Thyroid gland (tissue), 4 donors: ENCODE data around the gene MRPL17. TPM values are rescaled to one million over a fixed set of nuclear protein-coding genes. Genes with fewer than 3 reads are reported as not detected.
"Not testable (repeated sequence)": the region's sequence is repeated elsewhere in the genome, so short reads cannot be mapped to it uniquely, and the experiment has no call there.

Experiments
- DNase-seq, 2 donors: peaks; one replicate each; pipeline ENCODE4 v3.0.0-alpha.2; 2019
- H3K27ac ChIP-seq, 3 donors: fragments of 200-600 bp; sonication (generic); 1 replicate in 2 of 3; 2 replicates in 1 of 3; pipeline ENCODE4 v1.5.1; 2016 to 2019; ENCODE audit warnings: mild to moderate bottlenecking in 1 of 3, moderate library complexity in 1 of 3
- H3K27me3 ChIP-seq: fragments of 200-600 bp; sonication (generic); one replicate; pipeline ENCODE4 v1.5.1; 2019
- H3K36me3 ChIP-seq, 2 donors: fragments of 200-600 bp; sonication (generic); one replicate each; pipeline ENCODE4 v1.5.1; 2016 to 2019
- H3K4me1 ChIP-seq, 2 donors: fragments of 200-600 bp; sonication (generic); one replicate each; pipeline ENCODE4 v1.5.1; 2017 to 2019
- H3K4me3 ChIP-seq, 3 donors: fragments of 200-600 bp; sonication (generic); replicated peaks in 1 of 3; 1 replicate in 2 of 3; 2 replicates in 1 of 3; pipeline ENCODE4 v1.5.1; 2016; ENCODE audit warnings: mild to moderate bottlenecking in 1 of 3
- H3K9me3 ChIP-seq: fragments of 200-600 bp; sonication (generic); one replicate; pipeline ENCODE4 v1.5.1; 2017
- CTCF ChIP-seq, 6 experiments: fragments of 200-600 bp in 3 of 6; fragments of 450-650 bp in 3 of 6; sonication (generic) in 3 of 6; IDR thresholded peaks; one replicate each; pipeline ENCODE4 v1.5.1; 2016 to 2019; ENCODE audit warnings: antibody characterized with exemption in 6 of 6, mild to moderate bottlenecking in 2 of 6, inconsistent platforms in 1 of 6, moderate library complexity in 1 of 6
- POLR2A ChIP-seq, 2 donors: fragments of 450-650 bp; IDR thresholded peaks; one replicate each; pipeline ENCODE4 v1.6.1; 2017; ENCODE audit warnings: antibody characterized with exemption in 2 of 2, mild to moderate bottlenecking in 2 of 2, moderate library complexity in 1 of 2
- WGBS, 2 donors: methylation state at CpG; one replicate each; pipeline ENCODE4 v1.1.5; 2017; 5-methylcytosine and 5-hydroxymethylcytosine counted together
- intact Hi-C: fragments of 100-400 bp; cut with DNase I; formaldehyde crosslinking; loops from one replicate; pipeline ENCODE4 v1.15.1; 2023
- total RNA-seq, 4 donors: library from RNA; depleted of rRNA; stranded (reverse); fragments of >200 nt; gene quantifications; one replicate each; pipeline ENCODE4 v1.2.3, GENCODE V29; 2016

The MRPL17 gene
- total RNA-seq, 4 donors from 2014 or later: 37.8 to 579 (median 144) TPM

- no peaks in the 10 kb centered on the region for H3K36me3 ChIP-seq
- H3K4me1 ChIP-seq: peaks cover 7 to 14% of the 10 kb centered on the region in 2 donors
- H3K27ac ChIP-seq: no peak overlapping the region
- 41 to 46% methylated on average over 7 of the region's 7 CpGs for WGBS, 2 donors
- no peaks in the 10 kb centered on the region for H3K9me3 ChIP-seq
- intact Hi-C loops: loop anchor here (10.0 kb wide), 2 partner anchors 49 to 171 kb away; no protein-coding TSS in a partner anchor
- peak; percentile 45 to 50 for DNase-seq
- peak; percentile 66 to 94 (median 77) for TF ChIP-seq CTCF (IDR thresholded peaks at IDR 0.05)
- no peak for TF ChIP-seq POLR2A (IDR thresholded peaks at IDR 0.05)
- no peak overlapping the region for H3K4me3 ChIP-seq
- H3K27me3 ChIP-seq: no peaks in the 10 kb centered on the region
Observed at GRCh38 chr11:6705905-6706535, 22.9 kb upstream of the MRPL17 start.

GRCh38 chr11:6703247-6704063 lies 20.3 kb upstream of the MRPL17 start:
- intact Hi-C loops: loop anchor here (10.0 kb wide), 2 partner anchors 51 to 169 kb away; no protein-coding TSS in a partner anchor

GRCh38 chr11:6701955-6702354 lies 18.8 kb upstream of the MRPL17 start:
- H3K27me3 ChIP-seq, H3K4me3 ChIP-seq, H3K36me3 ChIP-seq, H3K9me3 ChIP-seq: not testable (repeated sequence)
- H3K4me1 ChIP-seq: peaks cover 7 to 14% of the 10 kb centered on the region in 2 donors
- H3K27ac ChIP-seq: peak overlapping the region; percentile 1 to 45 (median 30)
- peak in 1 of 2 donors; percentile 29 for DNase-seq
- 31 to 53% methylated on average over 3 of the region's 3 CpGs for WGBS, 2 donors
- intact Hi-C loops: loop anchor here (10.0 kb wide), 2 partner anchors 53 to 167 kb away; no protein-coding TSS in a partner anchor

More at GRCh38 chr11:6703247-6704063, 20.3 kb upstream of the MRPL17 start:
- 86 to 90% methylated on average over 2 of the region's 2 CpGs for WGBS, 2 donors
- no peak overlapping the region for H3K4me3 ChIP-seq
- peak; percentile 68 to 74 for DNase-seq
- H3K36me3 ChIP-seq: no peaks in the 10 kb centered on the region
- H3K9me3 ChIP-seq: no peaks in the 10 kb centered on the region
- TF ChIP-seq CTCF (IDR thresholded peaks at IDR 0.05) (peak; percentile 22 to 85 (median 66)), POLR2A (IDR thresholded peaks at IDR 0.05) (no peak)
- H3K27ac ChIP-seq: peak overlapping the region in 1 of 3 donors; percentile 30
- H3K4me1 ChIP-seq: peaks cover 7 to 14% of the 10 kb centered on the region in 2 donors
- no peaks in the 10 kb centered on the region for H3K27me3 ChIP-seq

GRCh38 chr11:6695377-6695776 lies 12.2 kb upstream of the MRPL17 start:
- intact Hi-C loops: no loop called here
- 53 to 73% methylated on average over 1 of the region's 1 CpG for WGBS, 2 donors
- TF ChIP-seq CTCF (IDR thresholded peaks at IDR 0.05) (no peak), POLR2A (IDR thresholded peaks at IDR 0.05) (no peak)
- H3K9me3 ChIP-seq: no peaks in the 10 kb centered on the region
- H3K4me3 ChIP-seq: no peak overlapping the region
- peaks cover 0 to 18% of the 10 kb centered on the region in 2 donors for H3K4me1 ChIP-seq
- H3K27ac ChIP-seq: peak overlapping the region; percentile 36 to 66 (median 44)
- no peak for DNase-seq
- no peaks in the 10 kb centered on the region for H3K36me3 ChIP-seq
- no peaks in the 10 kb centered on the region for H3K27me3 ChIP-seq

- no peak for DNase-seq
- Histone ChIP-seq H3K27me3 (no peaks in the 10 kb centered on the region), H3K36me3 (no peaks in the 10 kb centered on the region), H3K9me3 (no peaks in the 10 kb centered on the region), H3K27ac (no peak overlapping the region), H3K4me3 (no peak overlapping the region), H3K4me1 (peaks cover 0 to 21% of the 10 kb centered on the region in 2 donors)
- no peak for TF ChIP-seq CTCF (IDR thresholded peaks at IDR 0.05)
- intact Hi-C loops: no loop called here
- WGBS, 2 donors: 37 to 68% methylated on average over 1 of the region's 1 CpG
Observed at GRCh38 chr11:6694229-6694535, 11.0 kb upstream of the MRPL17 start.
